CD4-positive, alpha-beta T cell treated with Interferon gamma for 1 hour (primary cell): Measurements from ENCODE around the gene PRX.
A peak's percentile ranks its signal among the peaks of the same experiment; 100 is the strongest.
"Not testable (repeated sequence)": the region's sequence is repeated elsewhere in the genome, so short reads cannot be mapped to it uniquely, and the experiment has no call there.

ENCODE experiments used
- DNase-seq: peaks from one replicate; pipeline ENCODE4 v3.0.0-alpha.2; 2020

The PRX gene

DNA sequence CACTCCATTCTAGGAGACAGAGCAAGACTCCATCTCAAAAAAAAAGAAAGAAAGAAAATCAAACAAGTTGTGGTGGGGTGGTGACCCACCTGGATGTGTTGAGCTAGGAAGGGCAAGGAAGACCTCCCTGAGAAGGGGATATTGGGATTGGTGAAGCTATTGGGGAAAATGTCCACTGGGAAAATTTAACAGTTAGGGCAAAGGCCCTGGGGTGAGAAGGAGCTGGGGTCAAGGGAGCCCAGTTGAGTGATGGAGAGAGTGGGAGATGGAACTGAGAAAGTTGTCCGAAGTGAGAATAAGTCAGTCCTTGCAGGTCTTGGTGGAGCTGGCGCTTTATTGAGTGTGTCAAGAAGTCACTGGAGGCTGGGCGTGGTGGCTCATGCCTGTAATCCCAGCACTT lies 25.1 kb upstream of the PRX start:
- DNase-seq, result no peak

- DNase-seq, result peak; percentile 71
These were observed 20.4 kb upstream of the PRX start for GRCh38 chr19:40433391-40434216.

DNA sequence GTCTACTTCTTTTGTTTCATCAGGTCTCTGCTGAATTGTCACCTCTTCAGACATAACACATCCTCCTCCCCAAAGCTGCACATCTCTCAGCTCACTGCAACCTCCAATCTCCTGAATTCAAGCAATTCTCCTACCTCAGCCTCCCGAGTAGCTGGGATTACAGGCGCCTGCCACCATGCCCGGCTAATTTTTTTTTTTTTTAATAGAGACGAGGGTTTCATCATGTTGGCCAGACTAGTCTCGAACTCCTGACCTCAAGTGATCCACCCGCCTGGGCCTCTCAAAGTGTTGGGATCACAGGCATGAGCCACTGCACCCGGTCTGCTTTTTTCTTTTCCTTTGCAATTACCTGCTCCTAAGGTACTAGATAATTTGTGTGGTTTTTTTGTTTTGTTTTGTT lies 19.6 kb upstream of the PRX start:
- DNase-seq, result not testable (repeated sequence)

DNA sequence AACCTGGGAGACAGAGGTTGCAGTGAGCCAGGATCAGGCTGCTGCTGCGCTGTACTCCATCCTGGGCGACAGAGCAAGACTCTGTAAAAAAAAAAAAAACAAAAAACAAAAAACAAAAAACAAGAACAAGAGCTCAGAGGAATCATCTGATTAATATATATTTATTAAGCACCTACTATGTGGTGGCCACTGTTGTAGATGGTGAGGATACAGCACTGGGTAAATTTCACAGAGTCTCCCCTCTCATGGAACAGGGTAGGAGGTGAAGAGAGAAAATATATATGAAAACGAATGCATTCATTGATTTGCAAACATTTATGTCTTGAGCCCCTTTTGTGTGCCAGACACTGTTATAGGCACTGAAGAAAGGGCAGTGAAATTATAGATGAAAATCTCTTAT lies 18.5 kb upstream of the PRX start:
- DNase-seq, result no peak

DNA sequence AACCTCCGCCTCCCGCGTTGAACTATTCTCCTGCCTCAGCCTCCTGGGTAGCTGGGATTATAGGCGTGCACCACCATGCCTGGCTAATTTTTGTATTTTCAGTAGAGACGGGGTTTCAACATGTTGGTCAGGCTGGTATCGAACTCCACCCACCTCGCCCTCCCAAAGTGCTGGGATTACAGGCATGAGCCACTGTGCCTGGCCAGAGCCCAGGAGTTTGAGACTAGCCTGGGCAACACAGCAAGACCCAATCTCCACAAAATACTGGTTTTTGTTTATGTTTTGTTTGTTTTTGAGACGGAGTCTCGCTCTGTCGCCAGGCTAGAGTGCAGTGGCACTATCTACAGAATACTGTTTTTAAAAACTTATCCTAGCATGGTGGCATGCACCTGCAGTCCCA lies 17.1 kb upstream of the PRX start:
- DNase-seq, result not testable (repeated sequence)

DNA sequence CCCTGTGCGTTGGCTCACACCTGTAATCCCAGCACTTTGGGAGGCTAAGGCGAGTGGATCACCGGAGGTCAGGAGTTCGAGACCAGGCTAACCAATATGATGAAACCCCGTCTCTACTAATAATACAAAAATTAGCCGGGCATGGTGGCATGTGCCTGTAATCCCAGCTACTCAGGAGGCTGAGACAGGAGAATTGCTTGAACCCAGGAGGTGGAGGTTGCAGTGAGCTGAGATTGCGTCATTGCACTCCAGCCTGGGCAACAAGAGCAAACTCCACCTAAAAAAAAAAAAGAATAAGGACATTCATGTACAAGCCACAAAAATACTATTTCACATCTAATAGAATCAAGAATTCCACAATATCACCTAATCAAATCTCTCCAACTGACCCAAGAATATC lies 15.0 kb upstream of the PRX start:
- DNase-seq, result not testable (repeated sequence)

DNA sequence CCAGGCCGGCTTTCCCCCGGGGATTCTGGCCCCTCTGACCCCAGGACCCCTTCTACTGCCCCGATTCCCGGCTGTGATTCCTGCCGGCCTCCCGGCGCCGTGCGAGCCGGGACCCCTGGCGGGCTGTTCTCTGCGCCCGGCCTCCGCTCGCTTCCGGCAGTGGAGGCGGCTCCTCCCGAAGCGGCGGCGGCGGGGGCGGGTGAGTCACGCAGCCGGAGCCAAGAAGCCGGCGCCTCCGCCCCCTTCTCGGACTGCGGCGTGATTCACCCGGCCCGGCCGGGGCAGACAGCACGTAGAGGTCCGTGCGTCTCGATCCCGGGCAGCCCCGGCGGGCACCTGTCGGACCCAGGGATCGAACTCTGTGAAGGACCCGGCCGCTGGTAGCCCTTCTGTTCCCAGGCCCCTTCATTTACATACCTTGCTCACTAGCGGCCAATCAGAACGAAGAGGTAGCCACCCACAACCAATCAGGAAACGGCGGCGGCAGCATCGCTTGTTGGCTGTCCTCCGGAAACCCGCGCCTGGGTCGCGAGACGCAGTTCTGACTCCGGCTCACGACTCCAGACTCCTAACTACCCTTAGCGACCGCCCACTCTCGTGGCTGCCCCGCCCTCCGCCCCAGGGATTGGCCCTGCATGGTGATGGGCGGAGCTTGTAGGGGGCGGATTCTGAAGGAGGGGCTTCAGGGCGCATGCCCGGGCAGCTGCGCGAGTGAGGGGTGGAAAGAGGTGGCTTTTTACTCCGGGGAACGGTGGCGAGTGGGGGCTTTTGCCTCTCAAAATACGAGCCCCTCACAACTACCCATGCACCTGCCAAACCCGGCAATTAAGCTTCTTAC lies 12.5 kb upstream of the PRX start, which contains the start of gene SERTAD1:
TSS of gene SERTAD1 (minus strand) at position 543 of the 838 bp plus-strand sequence. CDS start 2,446 bp downstream, outside the sequence.
- peak; percentile 100 for DNase-seq

DNA sequence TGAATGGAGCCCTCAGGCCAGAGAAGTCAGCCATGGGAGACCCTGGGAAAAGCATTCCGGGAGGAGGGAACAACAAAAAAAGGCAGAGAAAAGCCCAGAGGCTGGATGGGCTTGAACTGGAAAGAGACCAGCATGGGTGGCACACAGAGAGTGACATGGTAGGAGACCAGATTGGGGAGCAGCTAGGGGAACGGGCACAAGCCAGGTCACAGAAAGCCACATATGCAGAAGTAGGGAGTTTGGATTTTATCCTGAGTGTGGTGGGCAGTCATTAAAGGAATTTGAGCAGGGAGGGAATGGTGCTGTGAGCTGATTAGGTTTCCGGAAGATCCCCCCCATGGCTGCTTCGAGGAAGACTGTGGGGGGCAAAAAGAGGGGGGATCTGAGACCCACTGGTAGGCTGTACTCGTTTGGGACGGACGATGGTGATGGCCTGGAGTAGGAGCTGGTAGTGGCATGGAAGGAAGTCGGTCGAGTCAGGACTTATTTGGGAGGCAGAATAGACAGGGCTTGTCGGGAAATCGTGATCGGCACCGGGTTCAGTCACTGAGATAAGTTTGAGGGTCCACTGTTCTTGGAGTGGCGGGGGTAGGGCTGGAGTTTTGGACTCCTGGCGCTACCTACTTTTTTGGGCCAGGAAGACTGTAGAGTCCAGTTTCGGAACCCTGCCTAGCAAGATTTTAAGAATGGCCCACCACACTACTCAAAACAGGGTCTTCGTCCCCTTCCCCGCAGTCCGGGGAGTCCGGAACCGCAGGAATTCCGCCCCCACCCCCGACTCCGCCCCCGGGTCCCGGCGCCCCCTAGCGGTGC lies 11.7 kb upstream of the PRX start:
- no peak for DNase-seq

GRCh38 chr19:40423938-40424337 lies 10.8 kb upstream of the PRX start:
- no peak for DNase-seq

DNA sequence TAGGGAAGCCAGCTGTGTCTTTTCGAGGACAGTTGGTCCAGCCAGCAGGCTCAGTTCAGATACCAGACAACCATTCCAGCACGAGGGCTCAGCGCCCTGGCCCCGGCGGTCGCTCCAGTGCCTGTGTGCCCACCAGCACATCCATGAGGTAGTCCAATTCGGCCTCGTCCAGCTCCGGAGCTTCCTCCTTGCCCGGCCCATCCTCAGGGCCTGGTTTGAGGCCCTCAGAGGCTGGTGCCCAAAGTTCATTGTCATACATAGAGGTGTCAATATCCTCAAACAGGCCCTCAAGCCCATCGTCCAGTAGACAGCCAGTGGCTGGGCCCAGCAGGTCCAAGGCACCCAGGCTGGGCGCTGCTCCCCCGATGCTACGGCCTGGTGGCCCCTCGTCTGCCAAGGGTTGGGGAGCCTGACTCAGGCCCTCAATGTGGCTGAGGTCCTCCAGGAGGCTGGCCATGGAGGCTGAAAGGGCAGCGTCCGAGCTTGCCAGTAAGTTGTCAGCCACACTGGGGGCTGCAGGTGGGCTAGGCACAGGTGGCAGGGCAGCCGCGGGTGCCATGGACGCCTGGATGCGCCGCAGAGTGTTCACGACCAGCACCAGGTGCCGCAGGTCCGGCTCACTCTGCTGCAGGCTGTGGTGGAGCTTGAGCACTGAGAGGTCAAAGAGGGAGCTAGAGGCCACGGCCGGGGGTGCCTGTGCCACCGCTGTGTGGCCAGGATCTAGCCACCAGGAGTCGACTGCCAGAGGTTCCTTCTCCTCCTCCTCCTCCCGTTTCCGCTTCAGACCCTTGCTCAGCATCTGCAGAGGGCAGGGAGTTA lies 9.8 kb upstream of the PRX start:
- DNase-seq, result no peak

DNA sequence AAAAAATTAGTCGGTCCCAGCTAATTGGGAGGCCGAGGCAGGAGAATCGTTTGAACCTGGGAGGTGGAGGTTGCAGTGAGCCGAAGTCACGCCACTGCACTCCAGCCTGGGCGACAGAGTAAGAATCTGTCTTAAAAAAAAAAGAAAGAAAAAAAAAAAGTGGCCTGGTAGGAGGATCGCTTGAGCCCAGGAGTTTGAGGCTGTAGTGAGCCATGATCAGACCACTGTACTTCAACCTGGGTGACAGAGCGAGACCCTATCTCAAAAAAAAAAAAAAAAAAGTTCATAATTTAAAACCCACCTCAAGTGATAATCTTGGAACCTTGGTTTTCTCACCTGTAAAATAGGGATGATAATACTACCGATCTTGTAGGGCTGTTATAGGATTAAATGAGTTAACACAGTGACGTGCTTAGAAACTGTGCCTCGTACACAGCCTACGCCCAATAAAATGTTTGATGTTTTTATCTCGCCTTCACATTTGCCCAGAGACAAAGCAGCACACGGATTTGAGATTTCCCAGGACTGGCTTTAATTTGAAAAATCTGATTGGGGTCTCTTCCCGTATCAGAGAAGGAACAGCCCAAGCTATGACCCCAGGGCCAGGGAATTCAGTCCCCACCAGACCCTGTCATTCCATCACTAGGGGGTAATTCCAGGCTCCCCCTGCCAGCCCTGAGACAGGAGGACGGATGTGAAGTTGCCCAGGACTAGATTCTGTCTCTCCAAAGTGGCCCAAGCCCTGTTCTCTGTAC lies 9.0 kb upstream of the PRX start:
- DNase-seq, result no peak

- peak; percentile 67 for DNase-seq
These were observed 7.9 kb upstream of the PRX start for GRCh38 chr19:40420766-40421765.

- DNase-seq, result no peak
These were observed 7.2 kb upstream of the PRX start for GRCh38 chr19:40420451-40420765.

DNA sequence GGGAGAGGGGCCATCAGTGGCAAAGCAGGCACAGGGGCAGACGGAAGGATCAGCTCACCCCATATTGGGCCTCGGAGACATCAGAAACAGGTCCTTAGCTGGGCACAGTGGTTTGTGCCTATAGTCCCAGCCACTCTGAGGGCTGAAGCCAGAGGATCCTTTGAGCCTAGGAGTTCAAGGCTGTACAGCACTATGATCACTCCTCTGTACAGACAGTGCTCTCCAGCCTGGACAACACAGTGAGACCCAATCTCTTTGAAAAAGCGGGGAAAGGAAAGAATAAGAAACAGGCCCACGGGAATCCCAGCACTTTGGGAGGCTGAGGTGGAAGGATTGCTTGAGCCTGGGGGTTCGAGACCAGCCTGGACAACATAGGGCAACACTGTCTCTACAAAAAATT lies 6.6 kb upstream of the PRX start:
- no peak for DNase-seq

DNA sequence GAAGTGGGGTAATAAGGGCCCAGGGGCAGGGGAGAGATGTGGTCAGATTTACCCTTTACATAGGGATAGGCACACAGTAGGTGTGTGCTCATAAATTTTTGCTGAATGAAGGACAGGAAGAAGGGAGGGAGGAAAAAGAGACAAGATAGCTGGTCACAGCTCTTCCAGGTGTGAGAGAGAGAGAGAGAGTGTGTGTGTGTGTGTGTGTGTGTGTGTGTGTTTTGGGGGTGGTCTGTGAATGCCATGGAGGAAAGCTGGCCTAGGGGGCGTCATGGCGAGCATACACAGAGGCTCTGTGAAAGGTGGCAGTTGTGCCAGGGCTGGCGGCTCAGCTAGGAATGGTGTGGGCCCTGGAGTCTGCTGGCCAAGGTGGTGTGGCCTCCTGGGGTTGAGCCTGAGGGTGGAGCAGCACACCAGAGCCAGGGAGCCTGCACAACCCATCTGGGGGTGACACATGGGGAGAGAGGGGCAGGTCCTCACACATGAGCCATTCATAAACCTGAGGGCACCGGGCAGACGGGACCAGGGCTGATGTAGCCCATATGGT lies 6.0 kb upstream of the PRX start:
- DNase-seq, result no peak

DNA sequence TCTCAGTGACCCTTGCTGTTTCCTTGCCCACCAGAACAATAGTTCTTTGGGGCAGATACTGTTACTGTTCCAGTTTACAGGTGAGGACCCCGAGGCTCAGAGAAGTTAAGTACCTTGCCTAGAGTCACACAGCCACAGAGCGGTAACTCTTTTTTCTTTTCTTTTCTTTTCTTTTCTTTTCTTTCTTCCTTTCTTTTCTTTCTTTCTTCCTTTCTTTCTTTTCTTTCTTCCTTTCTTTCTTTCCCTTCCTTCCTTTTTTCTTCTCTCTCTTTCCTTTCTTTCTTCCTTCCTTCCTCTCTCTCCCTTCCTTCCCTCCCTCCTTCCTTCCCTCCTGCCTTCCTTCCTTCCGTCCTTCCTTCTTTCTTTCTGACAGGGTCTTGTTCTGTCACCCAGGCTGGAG lies 4.9 kb upstream of the PRX start:
- DNase-seq, result no peak

- no peak for DNase-seq
These were observed 4.4 kb upstream of the PRX start for GRCh38 chr19:40417643-40417981.

DNA sequence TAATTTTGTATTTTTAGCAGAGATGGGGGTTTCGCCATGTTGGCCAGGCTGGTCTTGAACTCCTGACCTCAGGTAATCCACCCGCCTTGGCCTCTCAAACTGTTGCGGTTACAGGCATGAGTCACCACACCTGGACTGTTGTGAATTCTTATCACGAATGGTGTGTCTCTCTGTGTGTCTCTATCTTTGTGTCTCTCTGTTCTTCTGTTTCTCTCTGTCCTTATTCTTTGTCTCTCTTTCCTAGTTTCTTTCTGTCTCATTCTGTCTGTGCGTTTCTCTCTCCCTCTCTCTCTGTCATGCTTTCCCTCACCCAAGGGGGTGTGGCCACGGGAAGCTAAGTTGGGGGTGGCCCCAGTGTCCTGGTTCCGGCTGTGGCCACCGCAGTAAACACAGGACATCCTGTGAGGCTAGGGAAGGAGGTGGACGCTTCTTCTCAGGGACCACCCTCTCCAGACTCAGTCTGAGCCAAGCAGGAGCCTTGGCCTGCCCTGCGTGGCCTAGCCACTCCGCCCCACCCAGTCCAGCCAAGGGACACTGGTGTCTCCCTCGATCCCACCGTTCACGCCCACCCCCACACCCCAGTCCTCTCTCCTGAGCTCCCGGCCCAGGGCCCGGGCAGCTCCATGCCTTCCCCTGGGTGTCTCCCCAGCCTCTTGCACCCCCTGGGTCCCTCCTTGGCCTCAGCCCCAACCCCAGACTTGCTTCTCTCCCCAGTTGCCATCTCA lies 3.9 kb upstream of the PRX start:
- DNase-seq, result no peak

GRCh38 chr19:40415768-40416167 lies 2.6 kb upstream of the PRX start:
- DNase-seq, result no peak
